Liver (tissue), 9 donors: ENCODE data around the gene CACNG6. TPM values are rescaled to one million over a fixed set of nuclear protein-coding genes. Genes with fewer than 3 reads are reported as not detected.
A peak's percentile ranks its signal among the peaks of the same experiment; 100 is the strongest.

Experiments used
- DNase-seq: peaks from one replicate; pipeline ENCODE4 v3.0.0-alpha.2; 2017; ENCODE audit warnings: low spot score
- H3K27ac ChIP-seq, 2 donors: one replicate each; pipeline ENCODE4 v1.7.0; 2013; ENCODE audit warnings: inconsistent platforms in 2 of 2, low read length in 2 of 2, control low read depth in 1 of 2, low read depth in 1 of 2, mild to moderate bottlenecking in 1 of 2
- H3K27me3 ChIP-seq, 4 donors: one replicate each; pipeline versions ENCODE4 v1.6.1 to v1.7.0; 2013; ENCODE audit warnings: low read length in 3 of 4, inconsistent platforms in 1 of 4, mild to moderate bottlenecking in 1 of 4, moderate library complexity in 1 of 4; ENCODE audit not compliant: control insufficient read depth in 4 of 4, insufficient read depth in 4 of 4
- H3K36me3 ChIP-seq, 4 donors: one replicate each; pipeline versions ENCODE4 v1.6.1 to v1.7.0; 2013; ENCODE audit warnings: low read length in 3 of 4, mild to moderate bottlenecking in 3 of 4, low read depth in 1 of 4, moderate library complexity in 1 of 4; ENCODE audit not compliant: control insufficient read depth in 4 of 4, insufficient read depth in 3 of 4
- H3K4me1 ChIP-seq, 4 donors: one replicate each; pipeline versions ENCODE4 v1.6.1 to v1.7.0; 2013; ENCODE audit warnings: low read length in 3 of 4, mild to moderate bottlenecking in 3 of 4, moderate library complexity in 1 of 4; ENCODE audit not compliant: control insufficient read depth in 4 of 4, insufficient read depth in 4 of 4
- H3K4me3 ChIP-seq, 3 donors: one replicate each; pipeline versions ENCODE4 v1.6.1 to v1.7.0; 2013; ENCODE audit warnings: low read length in 3 of 3, control low read depth in 1 of 3, low read depth in 1 of 3, mild to moderate bottlenecking in 1 of 3
- H3K9ac ChIP-seq, 2 donors: one replicate each; pipeline ENCODE4 v1.7.0; 2013; ENCODE audit warnings: low read length in 2 of 2, mild to moderate bottlenecking in 2 of 2, moderate library complexity in 2 of 2, control low read depth in 1 of 2, low read depth in 1 of 2
- H3K9me3 ChIP-seq, 4 donors: one replicate each; pipeline versions ENCODE4 v1.6.1 to v1.7.0; 2013; ENCODE audit warnings: low read length in 3 of 4; ENCODE audit not compliant: control insufficient read depth in 4 of 4
- ATF3 ChIP-seq: IDR thresholded peaks from 2 replicates; pipeline ENCODE4 v1.6.1; 2016; ENCODE audit warnings: antibody characterized with exemption
- EGR1 ChIP-seq, 2 donors: IDR thresholded peaks; 2 replicates each; pipeline ENCODE4 v1.6.1; 2016 to 2018; ENCODE audit warnings: antibody characterized with exemption in 2 of 2, low read depth in 2 of 2
- FOXA2 ChIP-seq: IDR thresholded peaks from 2 replicates; pipeline ENCODE4 v1.6.1; 2016; ENCODE audit warnings: antibody characterized with exemption
- GABPA ChIP-seq, 2 donors: IDR thresholded peaks in 1 of 2; conservative IDR thresholded peaks in 1 of 2; 2 replicates each; pipeline ENCODE4 v1.6.1; 2016; ENCODE audit warnings: antibody characterized with exemption in 2 of 2, mild to moderate bottlenecking in 1 of 2, moderate library complexity in 1 of 2
- HNF4A ChIP-seq, 2 donors: conservative IDR thresholded peaks; 2 replicates each; pipeline ENCODE4 v1.6.1; 2016; ENCODE audit warnings: antibody characterized with exemption in 2 of 2, mild to moderate bottlenecking in 2 of 2
- JUND ChIP-seq, 2 donors: IDR thresholded peaks; 2 replicates each; pipeline ENCODE4 v1.6.1; 2016; ENCODE audit warnings: antibody characterized with exemption in 2 of 2
- MAX ChIP-seq: IDR thresholded peaks from 2 replicates; pipeline ENCODE4 v1.6.1; 2016; ENCODE audit warnings: antibody characterized with exemption
- NR2F2 ChIP-seq: IDR thresholded peaks from 2 replicates; pipeline ENCODE4 v1.6.1; 2016; ENCODE audit warnings: antibody characterized with exemption
- RAD21 ChIP-seq, 2 donors: IDR thresholded peaks; 2 replicates each; pipeline ENCODE4 v1.6.1; 2016; ENCODE audit warnings: antibody characterized with exemption in 2 of 2, mild to moderate bottlenecking in 2 of 2
- SP1 ChIP-seq: IDR thresholded peaks from 2 replicates; pipeline ENCODE4 v1.6.1; 2018; ENCODE audit warnings: antibody characterized with exemption, mild to moderate bottlenecking
- TAF1 ChIP-seq: conservative IDR thresholded peaks from 2 replicates; pipeline ENCODE4 v1.6.1; 2016; ENCODE audit warnings: antibody characterized with exemption, mild to moderate bottlenecking
- YY1 ChIP-seq: IDR thresholded peaks from 2 replicates; pipeline ENCODE4 v1.6.1; 2016; ENCODE audit warnings: antibody characterized with exemption, mild to moderate bottlenecking
- ZBTB33 ChIP-seq: IDR thresholded peaks from 2 replicates; pipeline ENCODE4 v1.6.1; 2016; ENCODE audit warnings: antibody characterized with exemption
- WGBS: extraction: QIAGEN DNeasy Blood & Tissue Kit; methylation state at CpG from one replicate; pipeline ENCODE4 v1.1.7; 2013; 5-methylcytosine and 5-hydroxymethylcytosine counted together
- polyA plus RNA-seq, 2 donors: library from polyadenylated mRNA; stranded (reverse) in 1 of 2; unstranded in 1 of 2; fragments of 200-250 nt in 1 of 2; fragments of >200 nt in 1 of 2; fragmentation: Nextera tagmentation in 1 of 2; extraction: Ambion mirVana in 1 of 2; gene quantifications; one replicate each; pipeline versions ENCODE4 v1.2.1 to v1.2.3, GENCODE V29; 2013 to 2015
- total RNA-seq, 2 donors: library from RNA; depleted of rRNA; stranded (reverse); fragments of >200 nt; gene quantifications; one replicate each; pipeline ENCODE4 v1.2.3, GENCODE V29; 2014
- donor health status: healthy.
- donor health status: healthy.
- donor health status: healthy.
- donor health status: healthy.
- donor health status: healthy.

CACNG6 gene
- total and polyA plus RNA-seq, 4 donors = not detected

GRCh38 chr19:53969366-53969765, 22.1 kb upstream of the CACNG6 start:
- H3K9me3 ChIP-seq = no peaks in the 10 kb centered on the region
- no peak overlapping the region for H3K9ac ChIP-seq
- TF ChIP-seq FOXA2 (no peak), ATF3 (no peak), TAF1 (no peak), EGR1 (IDR thresholded peaks at IDR 0.05; ENCODE audit: low read depth in 2 of 2) (no peak), JUND (IDR thresholded peaks at IDR 0.05) (no peak), MAX (no peak), ZBTB33 (no peak), NR2F2 (no peak), RAD21 (IDR thresholded peaks at IDR 0.05) (no peak)
- H3K4me3 ChIP-seq = no peak overlapping the region
- DNase-seq = no peak
- H3K27ac ChIP-seq = no peak overlapping the region
- no peaks in the 10 kb centered on the region for H3K4me1 ChIP-seq
- no peaks in the 10 kb centered on the region for H3K36me3 ChIP-seq
- WGBS = 84% methylated on average over 6 of the region's 6 CpGs
- peaks cover 0 to 2% (median 0%) of the 10 kb centered on the region in 4 donors for H3K27me3 ChIP-seq

- H3K4me1 ChIP-seq = no peaks in the 10 kb centered on the region
- no peak overlapping the region for H3K4me3 ChIP-seq
- no peaks in the 10 kb centered on the region for H3K36me3 ChIP-seq
- H3K27ac ChIP-seq = no peak overlapping the region
- H3K9me3 ChIP-seq = no peaks in the 10 kb centered on the region
- no peak for DNase-seq
- TF ChIP-seq YY1 (no peak), TAF1 (no peak), ZBTB33 (no peak), HNF4A (conservative IDR thresholded peaks at IDR 0.05) (no peak), GABPA (IDR thresholded peaks at IDR 0.05 in 1 of 2, conservative IDR thresholded peaks at IDR 0.05 in 1 of 2) (no peak), SP1 (no peak), JUND (IDR thresholded peaks at IDR 0.05) (no peak)
- H3K27me3 ChIP-seq = no peaks in the 10 kb centered on the region
- WGBS = 59% methylated on average over 10 of the region's 10 CpGs
- no peak overlapping the region for H3K9ac ChIP-seq
Measured at GRCh38 chr19:53971673-53972072, 19.8 kb upstream of the CACNG6 start.

- peak; percentile 70 for DNase-seq
- H3K27me3 ChIP-seq = peaks cover 0 to 14% (median 6%) of the 10 kb centered on the region in 4 donors
- peak overlapping the region in 1 of 3 donors; percentile 5 for H3K4me3 ChIP-seq
- TF ChIP-seq HNF4A (conservative IDR thresholded peaks at IDR 0.05) (peak in 1 of 2 donors; percentile 44), ATF3 (no peak), TAF1 (no peak), YY1 (no peak)
- WGBS = 3% methylated on average over 9 of the region's 9 CpGs
- no peak overlapping the region for H3K9ac ChIP-seq
- peaks cover 4 to 10% (median 5%) of the 10 kb centered on the region in 4 donors for H3K4me1 ChIP-seq
- H3K9me3 ChIP-seq = no peaks in the 10 kb centered on the region
- no peaks in the 10 kb centered on the region for H3K36me3 ChIP-seq
- H3K27ac ChIP-seq = no peak overlapping the region
Measured at GRCh38 chr19:53977429-53977990, 13.9 kb upstream of the CACNG6 start.
